ENCODE data around the gene ZNF789. TPM values are rescaled to one million over a fixed set of nuclear protein-coding genes. Genes with fewer than 3 reads are reported as not detected.
A peak's percentile ranks its signal among the peaks of the same experiment; 100 is the strongest.
"Not testable (repeated sequence)": the region's sequence is repeated elsewhere in the genome, so short reads cannot be mapped to it uniquely, and the experiment has no call there.

Gene ZNF789
- total RNA-seq, 2 experiments from 2014 or later = 21.5 to 24.2 TPM

- DNase-seq (no peak), ATAC-seq (no peak)
- Mint-ChIP-seq H3K27me3 (ENCODE audit: low read depth) (no peaks in the 10 kb centered on the region), H3K9me3 (ENCODE audit: insufficient read depth) (peaks cover 15% of the 10 kb centered on the region), H3K4me1 (ENCODE audit: low read depth) (peaks cover 12% of the 10 kb centered on the region), H3K27ac (no peak overlapping the region), H3K36me3 (ENCODE audit: low read depth) (peaks cover 78% of the 10 kb centered on the region), H3K4me3 (no peak overlapping the region)
- CTCF ChIA-PET = no interaction called here
- POLR2A ChIA-PET = no interaction called here
Measured at GRCh38 chr7:99493823-99494222, 21.1 kb downstream of the ZNF789 start.

GRCh38 chr7:99497766-99498545 is 25.3 kb downstream of the ZNF789 start:
- Mint-ChIP-seq H3K9me3 (ENCODE audit: insufficient read depth) (peaks cover 12% of the 10 kb centered on the region), H3K27me3 (ENCODE audit: low read depth) (no peaks in the 10 kb centered on the region), H3K4me3 (peak overlapping the region; percentile 93), H3K4me1 (ENCODE audit: low read depth) (peaks cover 23% of the 10 kb centered on the region), H3K36me3 (ENCODE audit: low read depth) (peaks cover 75% of the 10 kb centered on the region), H3K27ac (peak overlapping the region; percentile 78)
- no peak for DNase-seq
- ChIA-PET POLR2A (interaction anchor here (0.7 to 3.9 kb wide), 3 partner anchors 60 to 156 kb away, joined by 3 to 57 read pairs (median 4); partner anchors contain the start of genes BUD31, PDAP1 and ZNF655), CTCF (interaction anchor here (0.7 kb wide), 1 partner anchor 9 kb away, joined by 3 read pairs; no protein-coding TSS in a partner anchor)
- no peak for ATAC-seq

- peaks cover 24% of the 10 kb centered on the region for H3K4me1 Mint-ChIP-seq (ENCODE audit: low read depth)
- CTCF ChIA-PET = no interaction called here
- POLR2A ChIA-PET = interaction anchor here (1.1 to 3.9 kb wide), 2 partner anchors 27 to 59 kb away, joined by 4 to 57 read pairs; partner anchors contain the start of gene ZNF655
- peak overlapping the region; percentile 99 for H3K27ac Mint-ChIP-seq
- DNase-seq = no peak
- H3K27me3 Mint-ChIP-seq (ENCODE audit: low read depth) = no peaks in the 10 kb centered on the region
- ATAC-seq = no peak
- H3K9me3 Mint-ChIP-seq (ENCODE audit: insufficient read depth) = peaks cover 10% of the 10 kb centered on the region
- peaks cover 70% of the 10 kb centered on the region for H3K36me3 Mint-ChIP-seq (ENCODE audit: low read depth)
- H3K4me3 Mint-ChIP-seq = peak overlapping the region; percentile 93
Measured at GRCh38 chr7:99498546-99498944, 25.9 kb downstream of the ZNF789 start.

- H3K4me3 Mint-ChIP-seq = peak overlapping the region; percentile 93
- peak overlapping the region; percentile 99 for H3K27ac Mint-ChIP-seq
- DNase-seq (no peak), ATAC-seq (peak; percentile 39)
- no peaks in the 10 kb centered on the region for H3K27me3 Mint-ChIP-seq (ENCODE audit: low read depth)
- CTCF ChIA-PET = interaction anchor here (0.9 to 1.8 kb wide), 4 partner anchors 26 to 117 kb away, joined by 4 to 7 read pairs (median 4); partner anchors contain the start of genes CPSF4, PTCD1, ZNF655 and ZSCAN25
- peaks cover 62% of the 10 kb centered on the region for H3K36me3 Mint-ChIP-seq (ENCODE audit: low read depth)
- H3K9me3 Mint-ChIP-seq (ENCODE audit: insufficient read depth) = peaks cover 2% of the 10 kb centered on the region
- H3K4me1 Mint-ChIP-seq (ENCODE audit: low read depth) = peaks cover 24% of the 10 kb centered on the region
- POLR2A ChIA-PET = interaction anchor here (0.6 to 3.9 kb wide), 14 partner anchors 9 to 627 kb away, joined by 3 to 57 read pairs (median 7); partner anchors contain the start of genes BUD31, FAM200A, PDAP1 and TRIM4
Measured at GRCh38 chr7:99499371-99499720, 26.7 kb downstream of the ZNF789 start.

GRCh38 chr7:99499721-99500636 is 27.3 kb downstream of the ZNF789 start, which contains the start of gene ZNF394:
ZNF394 (minus strand) TSS chr7:99500281; CDS start chr7:99500093, 188 bp downstream.
- Mint-ChIP-seq H3K36me3 (ENCODE audit: low read depth) (peaks cover 55% of the 10 kb centered on the region), H3K27me3 (ENCODE audit: low read depth) (no peaks in the 10 kb centered on the region), H3K9me3 (ENCODE audit: insufficient read depth) (no peaks in the 10 kb centered on the region), H3K4me1 (ENCODE audit: low read depth) (peaks cover 24% of the 10 kb centered on the region), H3K4me3 (peak within 1 kb of the TSS; percentile 93), H3K27ac (peak within 1 kb of the TSS; percentile 99)
- ChIA-PET CTCF (interaction anchor here (0.9 to 1.8 kb wide), 4 partner anchors 27 to 116 kb away, joined by 4 to 7 read pairs (median 4); partner anchors contain the start of genes CPSF4, PTCD1, ZNF655 and ZSCAN25), POLR2A (interaction anchor here (0.6 to 3.9 kb wide), 19 partner anchors 9 to 626 kb away, joined by 3 to 57 read pairs (median 4); partner anchors contain the start of genes BUD31, FAM200A, PDAP1 and TRIM4)
- peak; percentile 44 for ATAC-seq
- DNase-seq = peak; percentile 95

- peak overlapping the region; percentile 99 for H3K27ac Mint-ChIP-seq
- peak overlapping the region; percentile 93 for H3K4me3 Mint-ChIP-seq
- H3K36me3 Mint-ChIP-seq (ENCODE audit: low read depth) = peaks cover 52% of the 10 kb centered on the region
- ChIA-PET CTCF (interaction anchor here (1.3 to 1.8 kb wide), 3 partner anchors 27 to 116 kb away, joined by 4 to 7 read pairs (median 4); partner anchors contain the start of genes ZNF655 and ZSCAN25), POLR2A (interaction anchor here (0.7 to 3.9 kb wide), 14 partner anchors 10 to 515 kb away, joined by 3 to 57 read pairs (median 7); partner anchors contain the start of genes BUD31, FAM200A, PDAP1 and ZKSCAN1)
- DNase-seq = no peak
- H3K4me1 Mint-ChIP-seq (ENCODE audit: low read depth) = peaks cover 27% of the 10 kb centered on the region
- ATAC-seq = no peak
- H3K27me3 Mint-ChIP-seq (ENCODE audit: low read depth) = no peaks in the 10 kb centered on the region
- no peaks in the 10 kb centered on the region for H3K9me3 Mint-ChIP-seq (ENCODE audit: insufficient read depth)
Measured at GRCh38 chr7:99500637-99501009, 27.9 kb downstream of the ZNF789 start.

- CTCF ChIA-PET = interaction anchor here (1.2 to 1.8 kb wide), 2 partner anchors 25 to 115 kb away, joined by 3 to 7 read pairs; partner anchors contain the start of gene ZSCAN25
- Mint-ChIP-seq H3K27ac (peak overlapping the region; percentile 99), H3K36me3 (ENCODE audit: low read depth) (peaks cover 53% of the 10 kb centered on the region), H3K4me1 (ENCODE audit: low read depth) (peaks cover 32% of the 10 kb centered on the region), H3K4me3 (peak overlapping the region; percentile 93)
- H3K27me3 Mint-ChIP-seq (ENCODE audit: low read depth); H3K9me3 Mint-ChIP-seq (ENCODE audit: insufficient read depth); ATAC-seq; DNase-seq: not testable (repeated sequence)
- POLR2A ChIA-PET = interaction anchor here (1.6 to 3.9 kb wide), 4 partner anchors 57 to 514 kb away, joined by 6 to 57 read pairs (median 8); partner anchors contain the start of genes BUD31, PDAP1, ZKSCAN1 and ZNF655
Measured at GRCh38 chr7:99501236-99501635, 28.5 kb downstream of the ZNF789 start.

- no peaks in the 10 kb centered on the region for H3K9me3 Mint-ChIP-seq (ENCODE audit: insufficient read depth)
- ATAC-seq (no peak), DNase-seq (no peak)
- peaks cover 39% of the 10 kb centered on the region for H3K36me3 Mint-ChIP-seq (ENCODE audit: low read depth)
- CTCF ChIA-PET = interaction anchor here (1.0 to 1.4 kb wide), 3 partner anchors 10 to 626 kb away, joined by 3 to 6 read pairs (median 3); partner anchors contain the start of gene TRRAP
- peak overlapping the region; percentile 95 for H3K27ac Mint-ChIP-seq
- POLR2A ChIA-PET = interaction anchor here (0.6 to 2.5 kb wide), 9 partner anchors 9 to 120 kb away, joined by 3 to 23 read pairs (median 4); partner anchors contain the start of genes ZNF655 and ZSCAN25
- peak overlapping the region; percentile 85 for H3K4me3 Mint-ChIP-seq
- peaks cover 30% of the 10 kb centered on the region for H3K4me1 Mint-ChIP-seq (ENCODE audit: low read depth)
- H3K27me3 Mint-ChIP-seq (ENCODE audit: low read depth) = no peaks in the 10 kb centered on the region
Measured at GRCh38 chr7:99504281-99504602, 31.6 kb downstream of the ZNF789 start.

- Mint-ChIP-seq H3K27ac (peak within 1 kb of the TSS; percentile 95), H3K4me1 (ENCODE audit: low read depth) (peaks cover 32% of the 10 kb centered on the region), H3K9me3 (ENCODE audit: insufficient read depth) (no peaks in the 10 kb centered on the region), H3K36me3 (ENCODE audit: low read depth) (peaks cover 36% of the 10 kb centered on the region), H3K4me3 (peak within 1 kb of the TSS; percentile 85), H3K27me3 (ENCODE audit: low read depth) (no peaks in the 10 kb centered on the region)
- ATAC-seq = peak; percentile 84
- ChIA-PET CTCF (interaction anchor here (0.7 to 1.4 kb wide), 5 partner anchors 9 to 626 kb away, joined by 3 to 6 read pairs (median 4); partner anchors contain the start of gene TRRAP), POLR2A (interaction anchor here (0.6 to 2.5 kb wide), 14 partner anchors 8 to 924 kb away, joined by 3 to 23 read pairs (median 4); partner anchors contain the start of genes ATP5MF, ZCWPW1, ZNF655 and ZSCAN25)
- peak; percentile 98 for DNase-seq
Measured at GRCh38 chr7:99504603-99505323, 32.1 kb downstream of the ZNF789 start, which contains the start of gene ZKSCAN5. ZKSCAN5 (plus strand) TSS chr7:99504662; CDS start chr7:99506045, 1,383 bp downstream.

- H3K27me3 Mint-ChIP-seq (ENCODE audit: low read depth) = no peaks in the 10 kb centered on the region
- peak overlapping the region; percentile 95 for H3K27ac Mint-ChIP-seq
- H3K9me3 Mint-ChIP-seq (ENCODE audit: insufficient read depth) = no peaks in the 10 kb centered on the region
- ATAC-seq (no peak), DNase-seq (no peak)
- H3K36me3 Mint-ChIP-seq (ENCODE audit: low read depth) = peaks cover 31% of the 10 kb centered on the region
- peak overlapping the region; percentile 85 for H3K4me3 Mint-ChIP-seq
- ChIA-PET CTCF (interaction anchor here (0.7 to 1.4 kb wide), 3 partner anchors 9 to 75 kb away, joined by 4 to 6 read pairs (median 4); no protein-coding TSS in a partner anchor), POLR2A (interaction anchor here (0.6 to 2.5 kb wide), 10 partner anchors 8 to 924 kb away, joined by 3 to 23 read pairs (median 4); partner anchors contain the start of genes ATP5MF, ZCWPW1, ZNF655 and ZSCAN25)
- peaks cover 32% of the 10 kb centered on the region for H3K4me1 Mint-ChIP-seq (ENCODE audit: low read depth)
Measured at GRCh38 chr7:99505324-99505662, 32.6 kb downstream of the ZNF789 start.

Measured in activated CD8-positive, alpha-beta T cell treated with anti-CD3 and anti-CD28 coated beads, Interleukin-2, amount 10 ng/mL, durations not matched to agents 7 days and 5 days (primary cell).